GM12878 (cell line): ENCODE data around the gene EDC4.

ENCODE experiments used
- BCLAF1 ChIP-seq: fragments of 450-650 bp; IDR thresholded peaks from 2 replicates; pipeline ENCODE4 v1.6.1; 2017; ENCODE audit warnings: antibody characterized with exemption, mild to moderate bottlenecking, moderate library complexity
- CBX3 ChIP-seq: fragments of 200-600 bp; sonication (generic); IDR thresholded peaks from 2 replicates; pipeline ENCODE4 v1.6.1; 2016; ENCODE audit warnings: low read depth, borderline replicate concordance
- CTCF ChIP-seq, 3 experiments: IDR thresholded peaks in 2 of 3; conservative IDR thresholded peaks in 1 of 3; 2 replicates each; pipeline ENCODE4 v1.5.1; 2011; ENCODE audit warnings: low read depth in 3 of 3, low read length in 3 of 3, mild to moderate bottlenecking in 3 of 3, control low read depth in 2 of 3, moderate library complexity in 2 of 3, inconsistent platforms in 1 of 3, mixed read lengths in 1 of 3; ENCODE audit not compliant: control insufficient read depth in 2 of 3, insufficient read depth in 1 of 3; ENCODE audit errors: extremely low read depth in 1 of 3
- EZH2 ChIP-seq: IDR thresholded peaks from 2 replicates; pipeline ENCODE4 v1.6.1; 2012; ENCODE audit warnings: low read depth, mild to moderate bottlenecking, control low read depth, inconsistent platforms, low read length, borderline replicate concordance; ENCODE audit not compliant: control insufficient read depth
- RCOR1 ChIP-seq: conservative IDR thresholded peaks from 2 replicates; pipeline ENCODE4 v1.6.1; 2012; ENCODE audit warnings: low read depth, low read length, improper control_type of control experiment
- SMAD1 ChIP-seq: fragments of 450-650 bp; IDR thresholded peaks from 2 replicates; pipeline ENCODE4 v1.6.1; 2018; ENCODE audit warnings: mild to moderate bottlenecking, low read depth; ENCODE audit not compliant: partially characterized antibody
- TARDBP ChIP-seq: IDR thresholded peaks from 2 replicates; pipeline ENCODE4 v1.6.1; 2016; ENCODE audit warnings: borderline replicate concordance
- TCF7 ChIP-seq: IDR thresholded peaks from 2 replicates; pipeline ENCODE4 v1.6.1; 2014; ENCODE audit warnings: antibody characterized with exemption, borderline replicate concordance
- ZNF24 ChIP-seq: fragments of 450-650 bp; IDR thresholded peaks from 2 replicates; pipeline ENCODE4 v1.6.1; 2017; ENCODE audit warnings: antibody characterized with exemption, mild to moderate bottlenecking

GRCh38 chr16:67861877-67862276, 11.0 kb upstream of the EDC4 start:
- TF ChIP-seq CBX3 (no peak), CTCF (IDR thresholded peaks at IDR 0.05 in 2 of 3, conservative IDR thresholded peaks at IDR 0.05 in 1 of 3; ENCODE audit: control insufficient read depth in 2 of 3, extremely low read depth in 1 of 3, insufficient read depth in 1 of 3, low read depth in 3 of 3, low read length in 3 of 3) (no peak), BCLAF1 (no peak), ZNF24 (no peak), EZH2 (no peak), TCF7 (no peak), RCOR1 (no peak), TARDBP (no peak), SMAD1 (no peak)
